ENCODE data around the gene SIRPG. TPM values are rescaled to one million over a fixed set of nuclear protein-coding genes. Genes with fewer than 3 reads are reported as not detected.

SIRPG gene
- total RNA-seq, 4 donors from 2014 or later: not detected

DNA sequence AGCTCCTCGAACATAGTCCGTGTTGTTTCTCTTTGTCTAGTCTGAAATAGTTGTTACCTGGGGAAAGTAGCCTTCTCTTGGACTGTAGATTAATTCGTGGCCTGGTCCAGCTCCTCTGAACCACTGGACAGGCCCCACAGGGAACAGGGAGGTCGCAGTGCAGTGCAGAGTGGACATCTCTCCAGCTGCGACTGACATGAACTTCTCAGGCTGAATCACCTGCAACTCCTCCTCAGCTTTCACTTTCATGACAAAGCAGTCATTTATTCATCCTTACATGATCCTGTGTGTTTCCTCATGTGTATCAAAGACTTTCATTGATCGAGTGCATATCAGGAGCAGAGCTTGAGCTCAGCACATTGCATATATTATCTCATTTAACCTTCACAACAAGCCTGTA is 19.1 kb upstream of the SIRPG start:
- Histone ChIP-seq H3K27me3 (peaks cover 13% of the 10 kb centered on the region), H3K4me1 (no peaks in the 10 kb centered on the region), H3K4me3 (no peak overlapping the region), H3K27ac (no peak overlapping the region), H3K36me3 (no peaks in the 10 kb centered on the region), H3K9me3 (no peaks in the 10 kb centered on the region)
- 80% methylated on average over 6 of the region's 6 CpGs for WGBS
- TF ChIP-seq POLR2A (IDR thresholded peaks at IDR 0.05) (no peak), POLR2AphosphoS5 (IDR thresholded peaks at IDR 0.05) (no peak), EP300 (IDR thresholded peaks at IDR 0.05) (no peak)
- TF ChIP-seq, protein P1, sequence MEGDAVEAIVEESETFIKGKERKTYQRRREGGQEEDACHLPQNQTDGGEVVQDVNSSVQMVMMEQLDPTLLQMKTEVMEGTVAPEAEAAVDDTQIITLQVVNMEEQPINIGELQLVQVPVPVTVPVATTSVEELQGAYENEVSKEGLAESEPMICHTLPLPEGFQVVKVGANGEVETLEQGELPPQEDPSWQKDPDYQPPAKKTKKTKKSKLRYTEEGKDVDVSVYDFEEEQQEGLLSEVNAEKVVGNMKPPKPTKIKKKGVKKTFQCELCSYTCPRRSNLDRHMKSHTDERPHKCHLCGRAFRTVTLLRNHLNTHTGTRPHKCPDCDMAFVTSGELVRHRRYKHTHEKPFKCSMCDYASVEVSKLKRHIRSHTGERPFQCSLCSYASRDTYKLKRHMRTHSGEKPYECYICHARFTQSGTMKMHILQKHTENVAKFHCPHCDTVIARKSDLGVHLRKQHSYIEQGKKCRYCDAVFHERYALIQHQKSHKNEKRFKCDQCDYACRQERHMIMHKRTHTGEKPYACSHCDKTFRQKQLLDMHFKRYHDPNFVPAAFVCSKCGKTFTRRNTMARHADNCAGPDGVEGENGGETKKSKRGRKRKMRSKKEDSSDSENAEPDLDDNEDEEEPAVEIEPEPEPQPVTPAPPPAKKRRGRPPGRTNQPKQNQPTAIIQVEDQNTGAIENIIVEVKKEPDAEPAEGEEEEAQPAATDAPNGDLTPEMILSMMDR (IDR thresholded peaks at IDR 0.05): no peak
- DNase-seq (ENCODE audit: low spot score in 2 of 2): no peak

DNA sequence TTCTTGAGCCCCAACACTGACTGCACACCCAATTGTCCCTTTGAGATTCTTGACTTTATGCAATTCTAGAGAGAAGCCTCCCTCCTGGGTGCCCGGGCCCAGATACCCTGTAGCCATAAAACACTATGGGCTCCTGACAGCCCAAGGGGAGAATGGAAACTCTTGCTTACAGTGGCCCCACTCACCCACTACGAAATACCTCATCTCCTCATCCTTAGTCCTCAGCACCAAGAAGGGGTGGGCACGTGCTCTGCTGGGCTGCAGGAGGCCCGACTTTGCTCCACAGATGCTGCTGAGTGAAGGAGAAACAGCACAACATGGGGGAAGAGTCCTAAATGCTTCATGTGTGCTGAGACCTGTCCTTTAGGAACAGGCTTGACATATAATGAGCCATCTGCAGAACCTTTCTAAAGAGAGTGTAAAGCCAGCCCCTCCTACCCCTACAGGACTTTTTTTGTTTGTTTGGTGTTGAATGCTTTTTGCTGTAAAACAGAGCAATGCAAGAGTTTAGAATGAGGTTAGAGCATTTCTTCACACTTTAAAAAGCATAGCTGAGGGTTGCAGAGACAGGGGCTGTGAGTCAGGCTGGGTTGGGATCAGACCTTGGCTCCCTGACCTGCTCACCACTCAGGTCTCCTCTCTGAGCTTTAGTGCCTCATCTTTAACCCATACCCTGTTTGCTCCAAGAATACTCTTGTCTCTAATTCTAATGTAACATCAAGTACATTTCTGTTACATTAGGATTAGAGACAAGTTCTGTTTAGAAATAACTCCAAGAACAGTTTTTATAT is 17.6 kb upstream of the SIRPG start:
- WGBS: 83% methylated on average over 1 of the region's 4 CpGs
- peaks cover 13% of the 10 kb centered on the region for H3K27me3 ChIP-seq

DNA sequence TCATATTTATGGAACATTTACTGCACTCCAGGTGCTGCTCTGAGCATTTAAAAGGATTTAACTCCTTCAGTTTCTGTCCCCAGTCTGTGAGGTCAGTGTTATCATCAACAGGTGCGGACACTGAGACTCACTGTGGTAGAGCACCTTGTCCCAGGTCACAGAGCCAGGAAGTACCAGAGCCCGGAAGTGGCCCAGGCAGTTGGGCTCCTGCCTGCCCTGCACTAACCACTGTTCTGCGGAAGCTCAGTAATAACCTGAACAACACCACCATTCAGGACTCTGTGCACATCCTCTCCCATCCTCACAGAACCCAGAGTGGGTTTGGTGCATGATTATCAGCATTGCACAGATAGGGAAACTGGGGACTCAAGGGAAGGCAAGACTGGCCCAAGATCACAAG is 16.8 kb upstream of the SIRPG start:
- no peak for DNase-seq (ENCODE audit: low spot score in 2 of 2)
- no peaks in the 10 kb centered on the region for H3K4me1 ChIP-seq
- H3K27ac ChIP-seq: no peak overlapping the region
- no peaks in the 10 kb centered on the region for H3K36me3 ChIP-seq
- H3K4me3 ChIP-seq: no peak overlapping the region
- TF ChIP-seq, protein P1 (IDR thresholded peaks at IDR 0.05): no peak
- TF ChIP-seq POLR2A (IDR thresholded peaks at IDR 0.05): no peak
- no peak for TF ChIP-seq POLR2AphosphoS5 (IDR thresholded peaks at IDR 0.05)
- H3K27me3 ChIP-seq: peaks cover 12% of the 10 kb centered on the region
- no peaks in the 10 kb centered on the region for H3K9me3 ChIP-seq
- 92% methylated on average over 3 of the region's 3 CpGs for WGBS

More for the DNA sequence above, 17.6 kb upstream of the SIRPG start:
- Histone ChIP-seq H3K4me1 (no peaks in the 10 kb centered on the region), H3K9me3 (no peaks in the 10 kb centered on the region), H3K36me3 (no peaks in the 10 kb centered on the region), H3K4me3 (no peak overlapping the region), H3K27ac (no peak overlapping the region)
- TF ChIP-seq EP300 (IDR thresholded peaks at IDR 0.05) (no peak), POLR2A (IDR thresholded peaks at IDR 0.05) (no peak), POLR2AphosphoS5 (IDR thresholded peaks at IDR 0.05) (no peak)
- TF ChIP-seq, protein P1 (IDR thresholded peaks at IDR 0.05): no peak
- DNase-seq (ENCODE audit: low spot score in 2 of 2): no peak

DNA sequence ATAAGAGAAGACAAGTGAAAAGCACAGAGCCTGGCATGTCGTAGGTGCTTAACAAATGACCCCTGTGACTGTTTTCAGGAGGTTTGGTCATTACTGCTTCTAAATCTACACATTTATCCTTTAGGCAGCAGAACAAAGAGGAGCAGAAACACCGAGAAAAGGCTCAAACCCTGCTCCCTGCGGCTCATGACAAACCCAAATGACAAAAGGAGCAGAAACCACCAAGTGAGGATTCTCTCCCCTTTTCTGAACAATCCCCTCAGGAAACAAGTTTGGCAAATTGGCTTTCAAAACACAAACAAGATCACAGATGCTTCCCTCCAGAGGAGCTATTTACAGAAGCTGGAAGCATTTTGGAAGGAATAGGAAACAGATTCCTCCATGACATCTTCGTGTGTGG is 15.8 kb upstream of the SIRPG start:
- H3K9me3 ChIP-seq: no peaks in the 10 kb centered on the region
- no peak for TF ChIP-seq POLR2AphosphoS5 (IDR thresholded peaks at IDR 0.05)
- no peak for TF ChIP-seq EP300 (IDR thresholded peaks at IDR 0.05)
- TF ChIP-seq, protein P1 (IDR thresholded peaks at IDR 0.05): no peak
- TF ChIP-seq POLR2A (IDR thresholded peaks at IDR 0.05): no peak

DNA sequence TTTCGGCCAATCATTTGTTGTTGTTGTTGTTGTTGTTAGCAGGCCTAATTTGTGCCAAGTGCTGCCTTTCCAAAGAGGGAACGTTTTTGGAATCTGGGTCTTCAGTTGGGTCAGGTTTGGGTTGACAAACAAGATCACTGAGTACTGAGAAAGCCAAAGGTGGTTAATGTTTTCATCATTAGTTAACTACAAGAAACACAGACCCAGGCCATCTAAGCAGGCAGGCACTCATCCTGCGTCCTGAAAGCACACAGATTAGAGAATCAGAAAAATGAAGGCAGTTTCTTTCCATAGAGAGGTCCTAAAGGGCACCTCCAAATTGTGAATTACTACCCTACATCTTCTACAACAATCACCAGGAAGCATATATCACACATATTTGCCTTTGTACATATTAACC is 15.1 kb upstream of the SIRPG start:
- 71% methylated on average over 3 of the region's 3 CpGs for WGBS
- no peak for TF ChIP-seq EP300 (IDR thresholded peaks at IDR 0.05)
- TF ChIP-seq POLR2A (IDR thresholded peaks at IDR 0.05): no peak
- TF ChIP-seq, protein P1 (IDR thresholded peaks at IDR 0.05): no peak
- TF ChIP-seq POLR2AphosphoS5 (IDR thresholded peaks at IDR 0.05): no peak

More for the DNA sequence above, 15.8 kb upstream of the SIRPG start:
- Histone ChIP-seq H3K27ac (no peak overlapping the region), H3K4me3 (no peak overlapping the region), H3K36me3 (no peaks in the 10 kb centered on the region), H3K27me3 (peaks cover 6% of the 10 kb centered on the region), H3K4me1 (no peaks in the 10 kb centered on the region)
- DNase-seq (ENCODE audit: low spot score in 2 of 2): no peak
- WGBS: 52% methylated on average over 4 of the region's 4 CpGs

More for the DNA sequence above, 15.1 kb upstream of the SIRPG start:
- no peaks in the 10 kb centered on the region for H3K36me3 ChIP-seq
- H3K27me3 ChIP-seq: peaks cover 6% of the 10 kb centered on the region
- H3K27ac ChIP-seq: no peak overlapping the region
- H3K4me3 ChIP-seq: no peak overlapping the region
- no peaks in the 10 kb centered on the region for H3K4me1 ChIP-seq
- H3K9me3 ChIP-seq: no peaks in the 10 kb centered on the region
- DNase-seq (ENCODE audit: low spot score in 2 of 2): no peak

Data from suprapubic skin (tissue), 4 donors.